ENCODE measurements around the gene UGT3A1. TPM values are rescaled to one million over a fixed set of nuclear protein-coding genes. Genes with fewer than 3 reads are reported as not detected.

Gene UGT3A1
- total RNA-seq, 1 experiment from 2014 or later, result not detected

GRCh38 chr5:35922468-35922867, 68.7 kb downstream of the UGT3A1 start:
- H3K27me3 ChIP-seq (ENCODE audit: control insufficient read depth, insufficient read depth, low read length), result peaks cover 5% of the 10 kb centered on the region; the same call in 1 of the 2 replicates
- ATAC-seq (no peak), DNase-seq (ENCODE audit: low read depth, low spot score) (no peak)
- ChIA-PET POLR2A (interaction anchor here (0.6 kb wide), 1 partner anchor 35 kb away, joined by 3 read pairs; no protein-coding TSS in a partner anchor), CTCF (no interaction called here)
- H3K4me1 ChIP-seq (ENCODE audit: control insufficient read depth, insufficient read depth, low read length), result no peaks in the 10 kb centered on the region
- intact Hi-C loops (cut with micrococcal nuclease; ENCODE audit: unreplicated experiment), result loop anchor here (10.0 kb wide), 1 partner anchor 298 kb away; no protein-coding TSS in a partner anchor
- no peaks in the 10 kb centered on the region for H3K36me3 ChIP-seq (ENCODE audit: control insufficient read depth, insufficient read depth, low read length)
- H3K4me3 ChIP-seq (ENCODE audit: low read depth in 2 of 2, low read length in 2 of 2), result no peak overlapping the region
- TF ChIP-seq REST (IDR thresholded peaks at IDR 0.05; ENCODE audit: insufficient read depth in 1 of 2, low read depth in 2 of 2, low read length in 1 of 2) (no peak), CTCF (IDR thresholded peaks at IDR 0.05) (no peak), TCF7L2 (IDR thresholded peaks at IDR 0.05; ENCODE audit: low read depth, low read length) (no peak), POLR2AphosphoS5 (IDR thresholded peaks at IDR 0.05; ENCODE audit: low read depth, low read length) (no peak), SIN3A (IDR thresholded peaks at IDR 0.05; ENCODE audit: borderline replicate concordance, insufficient read depth, low read depth, low read length) (no peak)
- H3K9me3 ChIP-seq (ENCODE audit: control insufficient read depth, insufficient read depth, low read depth, low read length), result no peaks in the 10 kb centered on the region
- BruUV-seq (replicated peaks), result no TSS peak
- in situ Hi-C loops (cut with HindIII; ENCODE audit: low pct_unique_long_range_greater_than_20kb, low sequenced_read_pairs), result no loop called here
- no peak overlapping the region for H3K27ac ChIP-seq (ENCODE audit: low read length)

GRCh38 chr5:35921930-35922329, 69.3 kb downstream of the UGT3A1 start:
- DNase-seq (ENCODE audit: low read depth, low spot score) (no peak), ATAC-seq (no peak)
- peaks cover 4% of the 10 kb centered on the region; the same call in 1 of the 2 replicates for H3K27me3 ChIP-seq (ENCODE audit: control insufficient read depth, insufficient read depth, low read length)
- no peaks in the 10 kb centered on the region for H3K4me1 ChIP-seq (ENCODE audit: control insufficient read depth, insufficient read depth, low read length)
- no peaks in the 10 kb centered on the region for H3K9me3 ChIP-seq (ENCODE audit: control insufficient read depth, insufficient read depth, low read depth, low read length)
- no peak overlapping the region for H3K27ac ChIP-seq (ENCODE audit: low read length)
- TF ChIP-seq SIN3A (IDR thresholded peaks at IDR 0.05; ENCODE audit: borderline replicate concordance, insufficient read depth, low read depth, low read length) (no peak), TCF7L2 (IDR thresholded peaks at IDR 0.05; ENCODE audit: low read depth, low read length) (no peak), REST (IDR thresholded peaks at IDR 0.05; ENCODE audit: insufficient read depth in 1 of 2, low read depth in 2 of 2, low read length in 1 of 2) (no peak), CTCF (IDR thresholded peaks at IDR 0.05) (no peak), POLR2AphosphoS5 (IDR thresholded peaks at IDR 0.05; ENCODE audit: low read depth, low read length) (no peak)
- BruUV-seq (replicated peaks), result no TSS peak
- H3K4me3 ChIP-seq (ENCODE audit: low read depth in 2 of 2, low read length in 2 of 2), result no peak overlapping the region
- in situ Hi-C loops (cut with HindIII; ENCODE audit: low pct_unique_long_range_greater_than_20kb, low sequenced_read_pairs) (no loop called here), intact Hi-C loops (cut with micrococcal nuclease; ENCODE audit: unreplicated experiment) (loop anchor here (10.0 kb wide), 1 partner anchor 297 kb away; no protein-coding TSS in a partner anchor)
- H3K36me3 ChIP-seq (ENCODE audit: control insufficient read depth, insufficient read depth, low read length), result no peaks in the 10 kb centered on the region
- ChIA-PET POLR2A (interaction anchor here (0.6 kb wide), 1 partner anchor 34 kb away, joined by 3 read pairs; no protein-coding TSS in a partner anchor), CTCF (no interaction called here)
